Measurements from ENCODE around the gene GSTO2.

GSTO2 gene

GRCh38 chr10:104331208-104331838 is 62.3 kb downstream of the GSTO2 start:
- H3K36me3 Mint-ChIP-seq: peaks cover 3% of the 10 kb centered on the region
- H3K4me1 Mint-ChIP-seq: peaks cover 98% of the 10 kb centered on the region
- no peaks in the 10 kb centered on the region for H3K9me3 Mint-ChIP-seq
- peak overlapping the region; percentile 40 for H3K4me3 Mint-ChIP-seq
- H3K27me3 Mint-ChIP-seq: no peaks in the 10 kb centered on the region
- H3K27ac Mint-ChIP-seq: peak overlapping the region; percentile 90

GRCh38 chr10:104332243-104333031 is 63.5 kb downstream of the GSTO2 start:
- Mint-ChIP-seq H3K27ac (peak overlapping the region; percentile 25), H3K4me1 (peaks cover 87% of the 10 kb centered on the region), H3K27me3 (no peaks in the 10 kb centered on the region), H3K4me3 (peak overlapping the region; percentile 61), H3K9me3 (no peaks in the 10 kb centered on the region), H3K36me3 (no peaks in the 10 kb centered on the region)

GRCh38 chr10:104333032-104333727 is 64.2 kb downstream of the GSTO2 start:
- H3K4me3 Mint-ChIP-seq: peak overlapping the region; percentile 61
- no peaks in the 10 kb centered on the region for H3K36me3 Mint-ChIP-seq
- H3K27ac Mint-ChIP-seq: peak overlapping the region; percentile 25
- no peaks in the 10 kb centered on the region for H3K9me3 Mint-ChIP-seq
- no peaks in the 10 kb centered on the region for H3K27me3 Mint-ChIP-seq
- H3K4me1 Mint-ChIP-seq: peaks cover 80% of the 10 kb centered on the region

- Mint-ChIP-seq H3K27me3 (no peaks in the 10 kb centered on the region), H3K4me3 (peak overlapping the region; percentile 61), H3K36me3 (no peaks in the 10 kb centered on the region), H3K27ac (peak overlapping the region; percentile 41), H3K9me3 (no peaks in the 10 kb centered on the region), H3K4me1 (peaks cover 73% of the 10 kb centered on the region)
Observed at GRCh38 chr10:104333728-104334373, 64.9 kb downstream of the GSTO2 start.

GRCh38 chr10:104334561-104334960 is 65.6 kb downstream of the GSTO2 start:
- Mint-ChIP-seq H3K27me3 (no peaks in the 10 kb centered on the region), H3K9me3 (no peaks in the 10 kb centered on the region), H3K36me3 (no peaks in the 10 kb centered on the region), H3K4me3 (peak overlapping the region; percentile 92), H3K4me1 (peaks cover 73% of the 10 kb centered on the region), H3K27ac (peak overlapping the region; percentile 94)

GRCh38 chr10:104334965-104335650 is 66.1 kb downstream of the GSTO2 start:
- peaks cover 73% of the 10 kb centered on the region for H3K4me1 Mint-ChIP-seq
- peak overlapping the region; percentile 94 for H3K27ac Mint-ChIP-seq
- H3K36me3 Mint-ChIP-seq: no peaks in the 10 kb centered on the region
- H3K27me3 Mint-ChIP-seq: no peaks in the 10 kb centered on the region
- H3K9me3 Mint-ChIP-seq: no peaks in the 10 kb centered on the region
- H3K4me3 Mint-ChIP-seq: peak overlapping the region; percentile 92

- H3K36me3 Mint-ChIP-seq: no peaks in the 10 kb centered on the region
Observed at GRCh38 chr10:104336821-104337467, 68.0 kb downstream of the GSTO2 start.

GRCh38 chr10:104337521-104337984 is 68.6 kb downstream of the GSTO2 start:
- H3K4me3 Mint-ChIP-seq: peak overlapping the region; percentile 92
- H3K27ac Mint-ChIP-seq: peak overlapping the region; percentile 100
- H3K27me3 Mint-ChIP-seq: no peaks in the 10 kb centered on the region
- peaks cover 50% of the 10 kb centered on the region for H3K4me1 Mint-ChIP-seq
- H3K36me3 Mint-ChIP-seq: no peaks in the 10 kb centered on the region
- H3K9me3 Mint-ChIP-seq: no peaks in the 10 kb centered on the region

More at GRCh38 chr10:104336821-104337467, 68.0 kb downstream of the GSTO2 start:
- Mint-ChIP-seq H3K9me3 (no peaks in the 10 kb centered on the region), H3K27ac (peak overlapping the region; percentile 100), H3K27me3 (no peaks in the 10 kb centered on the region), H3K4me1 (peaks cover 55% of the 10 kb centered on the region), H3K4me3 (peak overlapping the region; percentile 92)

GRCh38 chr10:104337985-104338735 is 69.2 kb downstream of the GSTO2 start, which contains the start of gene ITPRIP:
Gene ITPRIP (minus strand): TSS chr10:104338465. CDS start chr10:104316051, 22,414 bp downstream.
- Mint-ChIP-seq H3K27ac (peak within 1 kb of the TSS; percentile 100), H3K9me3 (no peaks in the 10 kb centered on the region), H3K4me1 (peaks cover 44% of the 10 kb centered on the region), H3K36me3 (no peaks in the 10 kb centered on the region), H3K27me3 (no peaks in the 10 kb centered on the region), H3K4me3 (peak within 1 kb of the TSS; percentile 92)

- Mint-ChIP-seq H3K4me3 (peak overlapping the region; percentile 92), H3K4me1 (peaks cover 30% of the 10 kb centered on the region), H3K9me3 (no peaks in the 10 kb centered on the region), H3K36me3 (no peaks in the 10 kb centered on the region), H3K27ac (peak overlapping the region; percentile 20), H3K27me3 (no peaks in the 10 kb centered on the region)
Observed at GRCh38 chr10:104339469-104340110, 70.6 kb downstream of the GSTO2 start.

GRCh38 chr10:104340111-104340526 is 71.1 kb downstream of the GSTO2 start:
- H3K4me1 Mint-ChIP-seq: peaks cover 25% of the 10 kb centered on the region
- no peaks in the 10 kb centered on the region for H3K27me3 Mint-ChIP-seq
- H3K4me3 Mint-ChIP-seq: peak overlapping the region; percentile 92
- H3K36me3 Mint-ChIP-seq: no peaks in the 10 kb centered on the region
- no peaks in the 10 kb centered on the region for H3K9me3 Mint-ChIP-seq
- peak overlapping the region; percentile 13 for H3K27ac Mint-ChIP-seq

- H3K4me3 Mint-ChIP-seq: no peak overlapping the region
- peaks cover 23% of the 10 kb centered on the region for H3K4me1 Mint-ChIP-seq
- H3K27me3 Mint-ChIP-seq: no peaks in the 10 kb centered on the region
- H3K36me3 Mint-ChIP-seq: no peaks in the 10 kb centered on the region
- no peak overlapping the region for H3K27ac Mint-ChIP-seq
- peaks cover under 1% of the 10 kb centered on the region for H3K9me3 Mint-ChIP-seq
Observed at GRCh38 chr10:104340641-104341040, 71.7 kb downstream of the GSTO2 start.

GRCh38 chr10:104342941-104343411 is 74.0 kb downstream of the GSTO2 start:
- Mint-ChIP-seq H3K27ac (no peak overlapping the region), H3K9me3 (peaks cover 4% of the 10 kb centered on the region), H3K4me3 (no peak overlapping the region), H3K4me1 (peaks cover 29% of the 10 kb centered on the region), H3K27me3 (no peaks in the 10 kb centered on the region), H3K36me3 (no peaks in the 10 kb centered on the region)
